NOMO-1 treated with dmso at 0.1 percent for 144 hours (cell line): ENCODE data around the gene SART1.
"Not testable (repeated sequence)": the region's sequence is repeated elsewhere in the genome, so short reads cannot be mapped to it uniquely, and the experiment has no call there.

Experiments used
- DNase-seq: peaks from one replicate; lab custom pipeline; 2025; ENCODE audit not compliant: unreplicated experiment; lab: John Stamatoyannopoulos, UW

SART1 gene

DNA sequence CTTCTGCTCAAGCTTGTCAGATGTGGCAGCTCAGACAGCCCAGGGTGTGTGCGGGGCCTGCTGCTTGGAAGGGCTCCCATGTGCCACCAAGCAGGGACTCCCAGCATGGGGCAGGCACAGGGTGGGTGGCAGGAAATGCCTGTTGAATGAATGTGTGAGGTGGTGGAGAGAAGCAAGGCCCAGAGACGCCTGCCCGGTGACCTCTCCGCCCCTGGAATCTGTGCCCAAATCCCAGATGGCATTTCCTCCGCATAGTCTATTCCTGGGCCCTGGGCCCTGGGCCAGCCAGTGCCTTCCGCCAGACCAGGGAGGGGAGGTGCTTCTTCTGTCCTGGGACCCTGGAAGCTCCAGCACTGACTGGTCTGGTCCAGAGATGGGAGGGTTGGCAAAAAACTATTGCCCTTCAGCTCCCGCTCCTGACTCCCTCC, 53.9 kb downstream of the SART1 start:
- no peak for DNase-seq

- DNase-seq: no peak
Observed at GRCh38 chr11:66015936-66016792, 54.6 kb downstream of the SART1 start.

DNA sequence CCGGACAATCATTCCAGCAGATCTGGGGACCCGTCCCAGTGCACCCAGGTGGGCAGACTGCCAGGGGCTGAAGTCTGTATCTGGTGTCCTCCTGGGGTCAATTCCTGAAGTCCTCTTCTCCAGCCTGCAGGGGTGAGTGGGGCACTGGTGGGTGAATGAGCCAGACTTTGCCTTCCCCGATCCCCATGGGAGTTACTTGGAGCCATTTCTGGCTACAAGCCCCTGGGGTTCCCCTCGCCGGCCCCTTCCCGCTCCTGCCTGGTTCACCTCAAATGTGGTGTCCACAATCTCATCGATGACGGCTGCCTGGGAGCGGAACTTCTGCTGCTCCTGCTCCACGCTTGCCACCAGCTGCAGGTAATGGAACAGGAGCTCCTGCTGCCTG, 55.3 kb downstream of the SART1 start:
- no peak for DNase-seq

GRCh38 chr11:66017321-66017720, 55.8 kb downstream of the SART1 start:
- no peak for DNase-seq

DNA sequence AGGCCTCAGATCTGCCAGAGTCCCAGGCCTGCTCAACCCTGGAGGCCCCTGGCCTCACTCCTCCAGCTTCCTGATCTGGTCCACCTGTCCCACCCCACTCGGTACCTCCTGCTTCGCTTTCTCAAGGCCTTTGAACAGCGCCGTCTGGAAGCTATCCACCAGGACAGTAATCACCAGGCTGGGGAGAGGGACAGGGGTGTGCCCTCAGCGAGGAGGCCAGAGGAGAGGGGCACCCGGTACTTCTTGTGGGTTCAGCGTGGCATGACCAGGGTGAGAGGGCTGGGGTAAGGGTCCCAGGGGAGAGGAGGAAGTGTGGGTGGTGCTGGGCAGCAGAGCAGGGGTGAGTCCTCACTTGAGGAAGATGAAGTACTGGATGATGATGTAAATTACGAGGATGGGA, 58.7 kb downstream of the SART1 start:
- no peak for DNase-seq

- peak; percentile 68 for DNase-seq
Observed at GRCh38 chr11:66020618-66021357, 59.3 kb downstream of the SART1 start.

- peak; percentile 41 for DNase-seq
Observed at GRCh38 chr11:66022401-66023185, 61.1 kb downstream of the SART1 start.

DNA sequence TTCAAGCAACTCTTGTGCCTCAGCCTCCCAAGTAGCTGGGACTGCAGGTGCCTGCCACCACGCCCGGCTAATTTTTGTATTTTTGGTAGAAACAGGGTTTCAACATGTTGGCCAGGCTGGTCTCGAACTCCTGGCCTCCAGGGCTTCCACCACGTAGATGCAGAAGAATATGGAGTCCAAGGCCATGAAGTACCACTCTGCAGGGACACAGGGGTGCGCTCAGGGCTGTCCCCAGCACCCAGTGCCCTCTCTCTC, 61.6 kb downstream of the SART1 start:
- DNase-seq: not testable (repeated sequence)

- no peak for DNase-seq
Observed at GRCh38 chr11:66026017-66026529, 64.5 kb downstream of the SART1 start, which contains the start of gene CATSPER1. TSS of gene CATSPER1 (minus strand) at chr11:66026479. CDS start at chr11:66026379, 100 bp downstream.
